Stimulated activated CD4-positive, alpha-beta T cell treated with anti-CD3 and anti-CD28 coated beads, Interleukin-12 subunit alpha, Interleukin-12 subunit beta, amount 100 ng/mL, for 4 hours (primary cell): Measurements from ENCODE around the gene MRPL20.
A peak's percentile ranks its signal among the peaks of the same experiment; 100 is the strongest.
"Not testable (repeated sequence)": the region's sequence is repeated elsewhere in the genome, so short reads cannot be mapped to it uniquely, and the experiment has no call there.

Experiments
- DNase-seq: peaks from one replicate; pipeline ENCODE4 v3.0.0-alpha.2; 2020

MRPL20 gene

DNA sequence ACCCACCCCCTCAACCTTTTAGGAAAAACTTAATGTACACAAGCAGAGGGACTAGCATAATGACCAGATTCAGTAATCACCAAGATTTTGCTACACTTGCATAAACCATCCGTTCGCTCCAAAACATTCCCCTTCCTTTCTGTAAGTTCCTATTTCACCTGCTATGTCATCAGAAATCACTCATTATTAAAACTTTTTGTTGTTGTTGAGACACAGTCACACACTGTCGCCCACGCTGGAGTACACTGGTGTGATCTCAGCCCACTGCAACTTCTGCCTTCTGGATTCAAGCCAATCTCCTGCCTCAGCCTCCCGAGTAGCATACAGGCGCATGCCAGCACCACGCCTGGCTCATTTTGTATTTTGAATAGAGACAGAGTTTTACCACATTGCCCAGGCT is 3.4 kb downstream of the MRPL20 start:
- no peak for DNase-seq

DNA sequence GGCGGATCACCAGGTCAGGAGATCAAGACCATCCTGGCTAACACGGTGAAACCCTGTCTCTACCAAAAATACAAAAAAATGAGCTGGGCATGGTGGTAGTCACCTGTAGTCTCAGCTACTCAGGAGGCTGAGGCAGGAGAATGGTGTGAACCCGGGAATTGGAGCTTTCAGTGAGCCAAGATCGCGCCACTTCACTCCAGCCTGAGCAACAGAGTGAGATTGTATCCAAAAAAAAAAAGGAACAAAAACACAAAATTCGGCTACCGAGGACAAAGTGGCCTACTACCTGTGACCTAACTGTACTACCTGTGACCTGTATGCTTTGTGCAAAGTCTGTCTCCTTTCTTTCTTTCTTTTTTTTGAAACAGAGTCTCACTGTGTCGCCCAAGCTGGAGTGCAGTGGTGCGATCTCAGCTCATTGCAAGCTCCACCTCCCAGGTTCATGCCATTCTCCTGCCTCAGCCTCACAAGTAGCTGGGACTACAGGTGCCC is 4.1 kb downstream of the MRPL20 start:
- not testable (repeated sequence) for DNase-seq

- DNase-seq, result no peak
These were observed 4.8 kb downstream of the MRPL20 start for GRCh38 chr1:1402072-1402900.

GRCh38 chr1:1401457-1402010 is 5.6 kb downstream of the MRPL20 start:
- DNase-seq, result no peak

DNA sequence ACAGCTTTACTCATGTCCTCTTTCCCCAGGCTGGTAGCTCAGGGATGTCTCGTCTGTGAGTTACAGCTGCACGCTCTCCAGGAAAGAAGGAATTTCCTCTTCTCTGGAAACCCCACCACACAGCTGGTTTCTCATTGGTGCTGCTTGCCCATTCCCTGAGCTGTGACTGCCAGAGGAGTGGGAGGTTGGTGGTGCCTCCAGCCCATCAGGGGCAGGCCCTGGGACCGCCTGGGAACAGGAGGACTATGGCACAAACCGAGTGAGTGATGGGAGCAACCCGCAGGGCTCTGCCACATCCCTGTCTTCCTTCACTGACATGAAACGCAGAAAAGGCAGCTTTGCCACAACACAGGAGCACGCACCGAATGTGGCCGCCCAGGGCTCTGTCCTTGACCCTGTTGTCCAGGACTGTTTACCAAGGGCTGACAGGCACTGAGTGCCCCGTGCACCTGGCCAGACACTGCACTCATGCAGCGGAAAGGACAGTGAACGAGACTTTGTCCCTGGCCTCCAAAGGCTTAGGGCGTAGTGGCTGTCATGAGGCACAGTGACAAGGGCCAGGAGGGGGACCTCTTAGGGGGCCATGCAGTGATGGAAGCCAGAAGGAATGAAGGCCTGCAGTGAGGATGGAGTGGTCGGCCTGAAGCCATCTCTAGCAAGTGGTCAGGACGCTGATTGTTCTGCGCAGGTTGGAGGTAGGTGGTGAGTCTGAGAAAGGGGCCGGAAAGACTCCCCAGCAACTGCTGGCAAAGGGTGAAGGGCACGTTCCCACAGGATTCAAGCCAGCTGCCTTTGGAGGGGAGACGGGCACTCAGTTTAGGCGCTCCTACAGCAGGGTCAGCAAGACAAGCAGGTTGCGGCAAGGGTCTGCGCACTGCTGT is 6.3 kb downstream of the MRPL20 start:
- DNase-seq, result no peak

- DNase-seq, result no peak
These were observed 7.1 kb downstream of the MRPL20 start for GRCh38 chr1:1399872-1400575.

DNA sequence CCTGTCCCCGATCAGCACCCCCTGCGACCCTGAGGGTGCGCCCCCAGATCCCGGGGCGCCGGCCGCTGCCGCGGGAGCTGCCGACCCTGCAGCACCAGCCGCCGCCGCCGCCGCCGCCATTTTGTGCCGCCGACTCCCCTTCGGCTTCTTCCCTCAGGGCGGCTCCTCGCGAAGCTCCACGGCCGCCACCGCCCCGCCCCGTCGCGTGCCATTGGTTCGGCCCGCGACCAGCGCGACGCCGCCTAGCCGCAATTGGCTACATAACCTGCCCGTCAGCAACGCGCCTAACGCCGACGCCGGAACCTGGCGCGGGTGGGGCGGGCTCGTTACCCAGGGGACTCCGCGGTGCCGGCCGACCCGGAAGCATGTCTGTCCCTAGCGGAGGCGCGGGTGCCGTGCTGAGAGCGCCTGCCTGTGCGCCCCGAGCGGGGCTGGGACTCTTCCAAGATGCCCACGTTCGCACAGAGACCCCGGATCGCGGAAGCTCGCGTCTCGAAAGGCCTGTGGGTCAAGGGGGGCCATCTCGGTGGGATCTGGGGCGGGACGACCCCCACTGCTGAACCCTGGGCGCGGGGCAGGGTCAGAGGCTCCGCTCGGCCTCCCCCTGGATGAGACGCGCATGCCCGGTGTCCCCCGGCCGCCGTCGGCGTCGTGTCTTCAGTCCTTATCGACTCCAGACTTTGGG is 7.8 kb downstream of the MRPL20 start, which contains the start of gene CCNL2:
TSS of gene CCNL2 (minus strand) at position 149 of the 685 bp plus-strand sequence. CDS start at position 120, 29 bp downstream.
- peak; percentile 99 for DNase-seq

GRCh38 chr1:1398677-1399186 is 8.4 kb downstream of the MRPL20 start:
- no peak for DNase-seq

DNA sequence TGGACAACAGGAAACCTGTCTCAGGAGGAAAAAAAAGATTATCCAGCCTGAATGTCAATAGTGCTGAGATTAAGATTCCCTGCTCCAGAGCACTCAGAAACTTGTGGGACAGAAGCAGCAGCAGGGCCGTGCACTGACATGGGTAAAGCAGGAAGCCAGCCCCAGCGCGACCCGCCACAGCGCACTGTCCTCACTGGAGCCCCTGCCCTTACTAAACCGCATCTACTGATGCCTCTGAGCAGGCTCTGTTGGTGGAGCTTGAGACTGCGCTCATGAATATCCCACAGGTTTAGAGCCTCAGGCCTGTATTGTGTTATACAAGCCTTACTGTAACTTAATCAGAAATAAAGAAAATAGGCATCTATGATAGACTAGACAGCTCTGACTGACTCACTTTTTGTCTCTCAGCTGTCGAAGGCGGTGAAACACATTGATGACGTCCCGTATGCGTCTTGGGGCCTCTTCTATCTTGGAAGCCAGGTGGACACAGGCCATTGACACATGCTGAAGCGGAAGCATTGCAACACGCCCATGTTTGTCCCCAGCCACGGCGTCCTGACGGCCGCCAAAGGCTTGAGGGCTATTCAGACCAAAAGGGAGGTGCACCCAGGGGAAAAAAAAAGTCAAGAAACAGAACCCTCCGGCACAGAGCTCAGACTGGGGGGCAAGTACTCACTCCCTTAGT is 9.1 kb downstream of the MRPL20 start:
- no peak for DNase-seq

DNA sequence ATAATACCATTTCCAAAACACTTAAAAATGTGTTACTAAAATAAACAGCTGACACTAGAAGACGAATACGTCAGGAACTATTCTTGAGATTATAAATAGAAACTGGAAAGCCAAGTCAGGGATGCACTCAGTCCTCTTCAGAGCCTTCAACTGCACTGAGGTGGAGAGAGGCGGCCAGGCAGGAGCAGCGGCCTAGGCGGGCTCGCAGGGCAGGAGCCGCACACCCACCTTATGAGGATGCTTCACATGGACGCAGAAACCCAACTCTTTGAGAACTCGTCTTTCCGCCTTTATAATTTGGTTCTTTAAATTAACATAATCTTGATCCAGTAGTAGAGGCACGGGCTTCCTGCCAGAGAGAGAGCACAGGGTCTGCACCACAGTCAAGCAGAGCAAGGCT is 11.9 kb downstream of the MRPL20 start:
- DNase-seq, result no peak

GRCh38 chr1:1394116-1394515 is 13.0 kb downstream of the MRPL20 start:
- no peak for DNase-seq

DNA sequence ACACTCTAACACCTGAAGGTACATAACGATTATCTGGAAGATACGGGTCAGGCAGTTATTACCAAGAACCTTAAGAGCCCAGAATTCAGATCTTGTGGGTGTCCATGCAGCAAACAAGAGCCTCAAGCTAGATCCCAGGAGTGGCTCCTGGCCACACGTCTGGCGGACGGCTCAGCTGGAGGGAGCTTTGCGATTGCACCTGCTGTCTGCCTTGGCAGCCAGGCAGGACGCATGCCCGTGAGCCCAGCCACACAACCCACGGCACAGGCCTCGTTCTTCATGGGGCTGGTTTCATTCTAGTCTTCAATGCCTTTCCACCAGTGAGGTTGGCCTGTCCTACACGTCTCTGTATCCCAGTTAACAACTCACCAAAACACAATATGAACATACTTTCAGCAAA is 13.7 kb downstream of the MRPL20 start:
- DNase-seq, result no peak

DNA sequence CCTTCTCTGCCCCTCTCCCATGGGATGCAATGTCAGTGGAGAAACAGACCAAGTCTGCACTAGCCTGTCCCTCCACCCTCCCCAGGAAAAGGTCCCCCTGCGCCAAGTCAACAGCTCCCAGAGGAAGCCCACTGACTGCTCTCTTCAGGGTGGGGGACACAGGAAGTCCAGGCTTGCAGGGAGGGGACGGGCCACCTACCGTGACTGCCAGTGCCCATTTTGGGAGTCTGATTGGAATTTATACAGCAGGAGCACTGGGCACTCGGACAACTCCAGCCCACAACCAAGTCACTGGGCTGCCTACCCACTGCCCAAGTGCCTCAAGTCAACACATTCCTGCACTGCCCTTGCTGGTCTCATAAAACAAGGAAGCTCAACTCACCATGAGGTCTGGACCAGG is 14.1 kb downstream of the MRPL20 start:
- no peak for DNase-seq

- DNase-seq, result no peak
These were observed 15.9 kb downstream of the MRPL20 start for GRCh38 chr1:1391225-1391624.

DNA sequence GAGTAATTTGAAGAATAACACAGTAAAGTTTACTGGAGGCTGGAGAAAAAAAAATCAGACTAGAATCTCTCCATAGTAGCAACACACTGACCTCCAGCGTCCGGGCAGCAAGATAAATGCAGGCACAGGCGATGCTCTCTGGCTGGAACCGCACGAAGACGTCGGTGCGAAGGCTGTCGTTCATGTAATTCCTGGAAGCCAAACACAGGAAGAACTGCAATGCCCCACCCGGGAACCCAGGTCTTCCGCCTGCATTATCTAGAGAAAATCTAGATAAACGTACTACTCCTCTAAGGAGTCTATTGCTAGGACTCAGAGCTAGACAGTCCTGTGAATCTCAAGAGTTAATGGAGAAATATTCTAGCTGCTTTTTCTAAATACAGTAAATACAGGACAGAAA is 16.4 kb downstream of the MRPL20 start:
- no peak for DNase-seq

DNA sequence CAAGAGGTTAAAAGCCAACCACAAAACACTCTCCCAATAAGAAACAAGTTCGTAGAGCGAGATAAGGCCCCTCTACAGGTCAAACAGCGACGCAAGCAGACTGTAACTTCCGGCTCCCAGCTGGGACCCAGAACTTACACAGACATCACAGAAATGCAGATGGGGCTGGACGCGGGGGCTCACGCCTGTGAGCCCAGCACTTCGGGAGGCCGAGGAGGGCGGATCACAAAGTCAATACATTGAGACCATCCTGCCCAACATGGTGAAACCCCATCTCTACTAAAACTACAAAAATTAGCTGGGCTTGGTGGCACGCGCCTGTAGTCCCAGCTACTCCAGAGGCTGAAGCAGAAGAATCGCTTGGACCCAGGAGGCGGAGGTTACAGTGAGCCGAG is 19.0 kb downstream of the MRPL20 start:
- DNase-seq, result no peak

DNA sequence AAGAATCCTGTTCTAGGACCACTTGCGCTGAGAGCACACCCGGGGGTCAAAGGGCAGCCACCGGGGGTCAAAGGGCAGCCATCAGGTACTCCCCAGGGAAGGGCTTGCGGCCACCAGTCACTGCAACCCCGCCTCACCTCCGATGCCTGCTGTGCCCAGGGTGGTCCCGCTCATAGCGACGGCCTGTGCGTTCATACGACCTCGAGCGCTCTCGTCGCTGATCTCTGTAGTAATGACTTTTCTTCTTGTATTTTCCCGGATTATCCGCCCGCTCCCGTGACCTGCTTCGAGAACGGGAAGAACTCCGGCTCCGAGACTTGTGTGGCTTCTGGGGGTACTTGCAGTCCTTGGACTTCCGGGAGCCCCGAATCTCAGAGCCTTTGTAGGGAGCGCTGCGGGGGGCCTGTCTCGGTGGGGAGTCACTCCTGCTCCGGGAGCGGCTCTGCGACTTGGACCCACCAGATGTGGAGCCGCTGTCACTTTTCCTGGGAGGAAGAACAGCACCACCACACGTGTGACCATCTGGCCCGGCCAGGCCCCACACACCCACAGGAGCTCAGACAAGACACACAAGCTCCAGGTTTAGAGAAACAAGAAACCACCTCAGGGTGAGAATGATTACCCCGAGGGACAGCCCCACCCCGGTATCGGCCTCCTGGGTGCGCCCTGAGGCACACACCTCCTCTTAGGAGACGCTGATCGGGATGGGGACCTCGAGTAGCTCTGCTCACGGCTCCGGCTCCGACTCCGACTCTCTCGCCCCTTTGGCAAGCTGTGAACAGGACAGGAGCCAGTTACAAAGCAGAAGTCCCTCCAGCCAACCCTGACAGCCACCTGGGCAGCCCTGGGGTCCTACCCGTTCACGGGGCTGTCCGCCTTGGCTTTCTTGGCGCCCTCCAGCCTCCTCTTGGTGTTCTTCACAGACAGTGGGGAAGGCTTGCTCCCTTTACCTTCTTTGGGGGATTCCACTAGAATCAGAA is 19.7 kb downstream of the MRPL20 start:
- no peak for DNase-seq

DNA sequence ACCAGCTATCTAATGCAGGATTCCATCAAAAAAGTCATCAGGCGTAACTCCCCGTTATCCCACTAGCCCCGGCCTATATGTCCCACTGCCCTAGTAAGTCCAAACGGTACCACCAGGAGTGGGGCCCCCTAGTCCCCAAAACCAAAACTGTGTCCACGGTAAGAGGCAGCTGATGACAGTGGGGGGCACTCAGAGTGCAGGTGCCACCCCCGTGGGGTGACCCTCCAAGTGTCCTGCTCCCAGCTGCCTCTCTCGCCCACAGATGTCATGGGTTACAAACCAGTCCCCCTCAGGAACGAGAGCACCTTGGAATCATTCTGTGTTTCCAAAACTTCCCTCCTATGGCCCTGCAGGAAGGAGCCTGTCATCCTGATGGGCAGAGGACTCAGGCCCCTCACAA is 21.2 kb downstream of the MRPL20 start:
- no peak for DNase-seq

GRCh38 chr1:1385339-1385738 is 21.8 kb downstream of the MRPL20 start:
- not testable (repeated sequence) for DNase-seq

DNA sequence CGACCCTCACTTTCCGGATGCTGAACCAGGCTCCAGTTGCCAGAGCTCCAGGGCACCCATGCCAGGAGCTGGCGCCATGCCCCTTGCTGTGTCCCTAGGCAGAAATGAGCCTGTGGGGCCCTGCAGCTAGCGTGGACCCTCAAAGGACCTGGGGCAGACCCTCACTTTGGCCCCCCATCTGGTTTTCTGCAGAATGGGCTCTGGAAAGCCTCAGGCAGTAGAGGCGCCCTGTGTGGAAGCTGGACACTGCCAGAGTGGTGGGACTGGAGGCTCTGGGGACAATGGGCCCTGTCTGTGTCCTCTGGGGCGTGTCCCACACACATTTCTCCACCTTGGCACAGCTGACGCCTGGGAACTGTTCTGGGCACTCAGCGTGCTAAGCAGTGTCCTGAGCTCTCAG is 25.8 kb downstream of the MRPL20 start:
- DNase-seq, result no peak
